GM23338 (cell line): ENCODE data around the gene RALBP1. TPM values are rescaled to one million over a fixed set of nuclear protein-coding genes. Genes with fewer than 3 reads are reported as not detected.

Source experiments
- ATAC-seq: fragments of 200-7000 bp; cut with Tn5 transposase; 3 replicates; pipeline ENCODE4 v1.9.1; 2020
- DNase-seq: peaks from one replicate; pipeline ENCODE4 v3.0.0-alpha.2; 2015; ENCODE audit warnings: low spot score
- H2AFZ ChIP-seq: fragments of 200-600 bp; sonication (generic); 2 replicates; pipeline ENCODE4 v1.8.0; 2016; ENCODE audit warnings: antibody characterized with exemption, mild to moderate bottlenecking, moderate library complexity
- H3F3A ChIP-seq: fragments of 200-600 bp; sonication (generic); replicated peaks from 2 replicates; pipeline ENCODE4 v1.8.0; 2017; ENCODE audit warnings: antibody characterized with exemption, mixed run types, low read depth
- H3K27ac ChIP-seq: fragments of 200-600 bp; sonication (generic); 2 replicates; pipeline ENCODE4 v1.6.1; 2016; ENCODE audit warnings: low read depth
- H3K27me3 ChIP-seq: fragments of 200-600 bp; sonication (generic); 2 replicates; pipeline ENCODE4 v1.8.0; 2016; ENCODE audit warnings: mild to moderate bottlenecking, mixed run types, moderate library complexity; ENCODE audit not compliant: insufficient read depth
- H3K36me3 ChIP-seq: fragments of 200-600 bp; sonication (generic); 2 replicates; pipeline ENCODE4 v1.8.0; 2016; ENCODE audit warnings: mild to moderate bottlenecking; ENCODE audit not compliant: insufficient read depth
- H3K4me1 ChIP-seq: fragments of 200-600 bp; sonication (generic); 2 replicates; pipeline ENCODE4 v1.8.0; 2016; ENCODE audit warnings: mild to moderate bottlenecking, moderate library complexity; ENCODE audit not compliant: insufficient read depth
- H3K4me2 ChIP-seq: fragments of 200-600 bp; sonication (generic); 2 replicates; pipeline ENCODE4 v1.7.1; 2017; ENCODE audit warnings: mixed run types
- H3K4me3 ChIP-seq: fragments of 200-600 bp; sonication (generic); 2 replicates; pipeline ENCODE4 v1.6.1; 2016; ENCODE audit warnings: mixed run types
- H3K79me2 ChIP-seq: fragments of 200-600 bp; sonication (generic); replicated peaks from 2 replicates; pipeline ENCODE4 v1.8.0; 2017; ENCODE audit warnings: mild to moderate bottlenecking; ENCODE audit not compliant: insufficient read depth
- H3K9me2 ChIP-seq: fragments of 200-600 bp; sonication (generic); 2 replicates; pipeline ENCODE4 v1.8.0; 2017; ENCODE audit not compliant: insufficient read depth
- H4K20me1 ChIP-seq: fragments of 200-600 bp; sonication (generic); replicated peaks from 2 replicates; pipeline ENCODE4 v1.8.0; 2017; ENCODE audit warnings: mild to moderate bottlenecking; ENCODE audit not compliant: insufficient read depth
- H3K27ac Mint-ChIP-seq: 2 replicates; pipeline ENCODE4 v1.8.0; 2020; ENCODE audit warnings: inconsistent platforms, mild to moderate bottlenecking, moderate library complexity, mixed read lengths
- H3K27me3 Mint-ChIP-seq: 3 replicates; pipeline ENCODE4 v1.8.0; 2022; ENCODE audit warnings: low read depth, mild to moderate bottlenecking, moderate library complexity, mixed read lengths, inconsistent platforms; ENCODE audit not compliant: insufficient read depth, poor library complexity
- H3K36me3 Mint-ChIP-seq: 3 replicates; pipeline ENCODE4 v1.8.0; 2021; ENCODE audit warnings: low read depth, mild to moderate bottlenecking, inconsistent platforms, moderate library complexity, mixed read lengths
- H3K4me1 Mint-ChIP-seq: 3 replicates; pipeline ENCODE4 v1.8.0; 2020; ENCODE audit warnings: mild to moderate bottlenecking, inconsistent platforms, mixed read lengths
- H3K4me3 Mint-ChIP-seq: 3 replicates; pipeline ENCODE4 v1.8.0; 2021; ENCODE audit warnings: moderate library complexity, mild to moderate bottlenecking, inconsistent platforms, mixed read lengths
- H3K9me3 Mint-ChIP-seq: 3 replicates; pipeline ENCODE4 v1.8.0; 2020; ENCODE audit warnings: moderate library complexity, mild to moderate bottlenecking, inconsistent platforms, mixed read lengths
- CREB1 ChIP-seq: fragments of 250-450 bp; sonication (Bioruptor Pico); IDR thresholded peaks from 2 replicates; pipeline ENCODE4 v1.5.0; 2020; ENCODE audit warnings: low read depth, mild to moderate bottlenecking, moderate library complexity
- CTCF ChIP-seq, 2 experiments: fragments of 200-600 bp in 1 of 2; sonication (generic) in 1 of 2; conservative IDR thresholded peaks; 2 replicates each; pipeline versions ENCODE4 v1.5.1 to v1.6.1; 2016 to 2017; ENCODE audit warnings: antibody characterized with exemption in 2 of 2, low read depth in 2 of 2, mild to moderate bottlenecking in 2 of 2, moderate library complexity in 1 of 2
- ETS1 ChIP-seq: IDR thresholded peaks from 2 replicates; pipeline ENCODE4 v1.6.1; 2016; ENCODE audit warnings: antibody characterized with exemption
- EZH2 ChIP-seq: fragments of 200-600 bp; sonication (generic); IDR thresholded peaks from one replicate; pipeline ENCODE4 v1.8.0; 2017; ENCODE audit warnings: antibody characterized with exemption, mild to moderate bottlenecking, low read depth; ENCODE audit not compliant: unreplicated experiment
- EZH2phosphoT487 ChIP-seq: fragments of 200-600 bp; sonication (generic); IDR thresholded peaks from one replicate; pipeline ENCODE4 v1.8.1; 2018; ENCODE audit warnings: antibody characterized with exemption; ENCODE audit not compliant: unreplicated experiment
- JUNB ChIP-seq: IDR thresholded peaks from one replicate; pipeline ENCODE4 v1.6.1; 2016; ENCODE audit warnings: antibody characterized with exemption; ENCODE audit not compliant: unreplicated experiment
- NANOG ChIP-seq: IDR thresholded peaks from 2 replicates; pipeline ENCODE4 v1.6.1; 2016; ENCODE audit warnings: antibody characterized with exemption, borderline replicate concordance
- POLR2AphosphoS5 ChIP-seq: IDR thresholded peaks from 2 replicates; pipeline ENCODE4 v1.6.1; 2016; ENCODE audit warnings: antibody characterized with exemption, low read depth
- STAT1 ChIP-seq: IDR thresholded peaks from one replicate; pipeline ENCODE4 v1.6.1; 2016; ENCODE audit warnings: antibody characterized with exemption; ENCODE audit not compliant: unreplicated experiment
- ZNF331 ChIP-seq: fragments of 250-450 bp; sonication (Bioruptor Pico); IDR thresholded peaks from 2 replicates; pipeline ENCODE4 v1.5.0; 2020; ENCODE audit warnings: low read depth, mild to moderate bottlenecking, moderate library complexity
- polyA plus RNA-seq: library from polyadenylated mRNA; unstranded; fragments of >200 nt; fragmentation: Nextera tagmentation; extraction: Ambion mirVana; gene quantifications from 2 replicates; pipeline ENCODE4 v1.2.1, GENCODE V29; 2016
- total RNA-seq: library from RNA; depleted of rRNA; stranded (reverse); fragments of >200 nt; shearing (Covaris generic); gene quantifications from 2 replicates; pipeline ENCODE4 v1.2.3, GENCODE V29; 2014
- TF ChIP-seq, protein P1 (sequence below): IDR thresholded peaks from one replicate; pipeline ENCODE4 v1.6.1; 2018; ENCODE audit warnings: antibody characterized with exemption; ENCODE audit not compliant: unreplicated experiment

Gene RALBP1
- total and polyA plus RNA-seq, 2 experiments from 2014 or later, result 80.9 to 103 TPM

- TF ChIP-seq, protein P1, sequence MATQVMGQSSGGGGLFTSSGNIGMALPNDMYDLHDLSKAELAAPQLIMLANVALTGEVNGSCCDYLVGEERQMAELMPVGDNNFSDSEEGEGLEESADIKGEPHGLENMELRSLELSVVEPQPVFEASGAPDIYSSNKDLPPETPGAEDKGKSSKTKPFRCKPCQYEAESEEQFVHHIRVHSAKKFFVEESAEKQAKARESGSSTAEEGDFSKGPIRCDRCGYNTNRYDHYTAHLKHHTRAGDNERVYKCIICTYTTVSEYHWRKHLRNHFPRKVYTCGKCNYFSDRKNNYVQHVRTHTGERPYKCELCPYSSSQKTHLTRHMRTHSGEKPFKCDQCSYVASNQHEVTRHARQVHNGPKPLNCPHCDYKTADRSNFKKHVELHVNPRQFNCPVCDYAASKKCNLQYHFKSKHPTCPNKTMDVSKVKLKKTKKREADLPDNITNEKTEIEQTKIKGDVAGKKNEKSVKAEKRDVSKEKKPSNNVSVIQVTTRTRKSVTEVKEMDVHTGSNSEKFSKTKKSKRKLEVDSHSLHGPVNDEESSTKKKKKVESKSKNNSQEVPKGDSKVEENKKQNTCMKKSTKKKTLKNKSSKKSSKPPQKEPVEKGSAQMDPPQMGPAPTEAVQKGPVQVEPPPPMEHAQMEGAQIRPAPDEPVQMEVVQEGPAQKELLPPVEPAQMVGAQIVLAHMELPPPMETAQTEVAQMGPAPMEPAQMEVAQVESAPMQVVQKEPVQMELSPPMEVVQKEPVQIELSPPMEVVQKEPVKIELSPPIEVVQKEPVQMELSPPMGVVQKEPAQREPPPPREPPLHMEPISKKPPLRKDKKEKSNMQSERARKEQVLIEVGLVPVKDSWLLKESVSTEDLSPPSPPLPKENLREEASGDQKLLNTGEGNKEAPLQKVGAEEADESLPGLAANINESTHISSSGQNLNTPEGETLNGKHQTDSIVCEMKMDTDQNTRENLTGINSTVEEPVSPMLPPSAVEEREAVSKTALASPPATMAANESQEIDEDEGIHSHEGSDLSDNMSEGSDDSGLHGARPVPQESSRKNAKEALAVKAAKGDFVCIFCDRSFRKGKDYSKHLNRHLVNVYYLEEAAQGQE, result no peak
- TF ChIP-seq JUNB (no peak), CREB1 (CRISPR knock-in tag) (no peak), STAT1 (no peak), POLR2AphosphoS5 (no peak), EZH2phosphoT487 (no peak), EZH2 (no peak), ETS1 (no peak)
Measured at GRCh38 chr18:9561759-9562158, 86.4 kb downstream of the RALBP1 start (continued).

- Histone ChIP-seq H3K27ac (no peak overlapping the region), H2AFZ (no peak overlapping the region), H3K4me3 (no peak overlapping the region), H3K4me2 (no peak overlapping the region), H3K4me1 (no peaks in the 10 kb centered on the region), H3K79me2 (no peaks in the 10 kb centered on the region), H3K27me3 (no peaks in the 10 kb centered on the region), H3F3A (no peaks in the 10 kb centered on the region), H4K20me1 (no peaks in the 10 kb centered on the region; the same call in 1 of the 2 replicates), H3K36me3 (peaks cover 13% of the 10 kb centered on the region), H3K9me2 (no peaks in the 10 kb centered on the region)
- ATAC-seq (no peak), DNase-seq (no peak)
- no peaks in the 10 kb centered on the region for H3K4me1 Mint-ChIP-seq
- no peaks in the 10 kb centered on the region for H3K9me3 Mint-ChIP-seq
- H3K27ac Mint-ChIP-seq, result no peak overlapping the region
- no peaks in the 10 kb centered on the region for H3K27me3 Mint-ChIP-seq
- TF ChIP-seq JUNB, result no peak
- no peak for TF ChIP-seq CREB1 (CRISPR knock-in tag)
- TF ChIP-seq ETS1, result no peak
- TF ChIP-seq ZNF331 (CRISPR knock-in tag), result no peak
- no peak for TF ChIP-seq EZH2
- no peak for TF ChIP-seq CTCF (conservative IDR thresholded peaks at IDR 0.05; ENCODE audit: low read depth in 2 of 2)
- no peak for TF ChIP-seq NANOG
- no peak overlapping the region for H3K4me3 Mint-ChIP-seq
- H3K36me3 Mint-ChIP-seq, result peaks cover 43% of the 10 kb centered on the region
Measured at GRCh38 chr18:9562584-9562983, 87.3 kb downstream of the RALBP1 start.
